ENCODE results near the gene GDPD5.

Gene GDPD5

DNA sequence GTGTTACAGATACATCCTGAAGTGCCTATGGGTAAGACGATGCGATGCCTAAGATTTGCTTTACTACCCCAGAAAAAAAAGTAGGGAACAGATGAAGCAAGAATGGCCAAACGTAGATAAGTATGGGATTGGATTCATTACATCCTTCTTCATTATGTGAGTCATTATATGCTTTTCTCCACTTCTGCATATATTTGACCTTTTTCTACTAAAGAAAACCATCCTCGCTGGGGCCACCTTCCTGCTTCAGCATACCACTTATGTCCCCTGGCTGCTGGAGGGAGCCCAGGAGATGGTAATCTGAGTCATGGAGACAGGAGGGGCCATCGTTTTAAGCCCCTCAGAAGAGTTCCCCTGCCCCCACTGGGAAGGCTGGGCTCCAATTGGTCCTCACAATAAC lies 78.3 kb downstream of the GDPD5 start:
- no peak for TF ChIP-seq ZFP30 (CRISPR knock-in tag; IDR thresholded peaks at IDR 0.05)
- no peak for TF ChIP-seq SNAI2 (CRISPR knock-in tag; IDR thresholded peaks at IDR 0.05)
- no peak for TF ChIP-seq PPARA (CRISPR knock-in tag; IDR thresholded peaks at IDR 0.05; ENCODE audit: borderline replicate concordance)
- TF ChIP-seq ZNF70 (CRISPR knock-in tag; IDR thresholded peaks at IDR 0.05) = no peak
- TF ChIP-seq, protein P1, sequence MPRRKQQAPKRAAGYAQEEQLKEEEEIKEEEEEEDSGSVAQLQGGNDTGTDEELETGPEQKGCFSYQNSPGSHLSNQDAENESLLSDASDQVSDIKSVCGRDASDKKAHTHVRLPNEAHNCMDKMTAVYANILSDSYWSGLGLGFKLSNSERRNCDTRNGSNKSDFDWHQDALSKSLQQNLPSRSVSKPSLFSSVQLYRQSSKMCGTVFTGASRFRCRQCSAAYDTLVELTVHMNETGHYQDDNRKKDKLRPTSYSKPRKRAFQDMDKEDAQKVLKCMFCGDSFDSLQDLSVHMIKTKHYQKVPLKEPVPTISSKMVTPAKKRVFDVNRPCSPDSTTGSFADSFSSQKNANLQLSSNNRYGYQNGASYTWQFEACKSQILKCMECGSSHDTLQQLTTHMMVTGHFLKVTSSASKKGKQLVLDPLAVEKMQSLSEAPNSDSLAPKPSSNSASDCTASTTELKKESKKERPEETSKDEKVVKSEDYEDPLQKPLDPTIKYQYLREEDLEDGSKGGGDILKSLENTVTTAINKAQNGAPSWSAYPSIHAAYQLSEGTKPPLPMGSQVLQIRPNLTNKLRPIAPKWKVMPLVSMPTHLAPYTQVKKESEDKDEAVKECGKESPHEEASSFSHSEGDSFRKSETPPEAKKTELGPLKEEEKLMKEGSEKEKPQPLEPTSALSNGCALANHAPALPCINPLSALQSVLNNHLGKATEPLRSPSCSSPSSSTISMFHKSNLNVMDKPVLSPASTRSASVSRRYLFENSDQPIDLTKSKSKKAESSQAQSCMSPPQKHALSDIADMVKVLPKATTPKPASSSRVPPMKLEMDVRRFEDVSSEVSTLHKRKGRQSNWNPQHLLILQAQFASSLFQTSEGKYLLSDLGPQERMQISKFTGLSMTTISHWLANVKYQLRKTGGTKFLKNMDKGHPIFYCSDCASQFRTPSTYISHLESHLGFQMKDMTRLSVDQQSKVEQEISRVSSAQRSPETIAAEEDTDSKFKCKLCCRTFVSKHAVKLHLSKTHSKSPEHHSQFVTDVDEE (CRISPR knock-in tag; IDR thresholded peaks at IDR 0.05) = no peak
- no peak for TF ChIP-seq ESRRG (CRISPR knock-in tag; IDR thresholded peaks at IDR 0.05)
- no peak for TF ChIP-seq ISL1 (CRISPR knock-in tag; IDR thresholded peaks at IDR 0.05)
- TF ChIP-seq TCF4 (CRISPR knock-in tag; IDR thresholded peaks at IDR 0.05; ENCODE audit: borderline replicate concordance) = no peak
- no peak for TF ChIP-seq TOX (CRISPR knock-in tag; IDR thresholded peaks at IDR 0.05; ENCODE audit: borderline replicate concordance)
- no peak for TF ChIP-seq BACH2 (CRISPR knock-in tag; IDR thresholded peaks at IDR 0.05; ENCODE audit: borderline replicate concordance)
- TF ChIP-seq ZFP3 (CRISPR knock-in tag; IDR thresholded peaks at IDR 0.05) = no peak
- TF ChIP-seq, protein P2, sequence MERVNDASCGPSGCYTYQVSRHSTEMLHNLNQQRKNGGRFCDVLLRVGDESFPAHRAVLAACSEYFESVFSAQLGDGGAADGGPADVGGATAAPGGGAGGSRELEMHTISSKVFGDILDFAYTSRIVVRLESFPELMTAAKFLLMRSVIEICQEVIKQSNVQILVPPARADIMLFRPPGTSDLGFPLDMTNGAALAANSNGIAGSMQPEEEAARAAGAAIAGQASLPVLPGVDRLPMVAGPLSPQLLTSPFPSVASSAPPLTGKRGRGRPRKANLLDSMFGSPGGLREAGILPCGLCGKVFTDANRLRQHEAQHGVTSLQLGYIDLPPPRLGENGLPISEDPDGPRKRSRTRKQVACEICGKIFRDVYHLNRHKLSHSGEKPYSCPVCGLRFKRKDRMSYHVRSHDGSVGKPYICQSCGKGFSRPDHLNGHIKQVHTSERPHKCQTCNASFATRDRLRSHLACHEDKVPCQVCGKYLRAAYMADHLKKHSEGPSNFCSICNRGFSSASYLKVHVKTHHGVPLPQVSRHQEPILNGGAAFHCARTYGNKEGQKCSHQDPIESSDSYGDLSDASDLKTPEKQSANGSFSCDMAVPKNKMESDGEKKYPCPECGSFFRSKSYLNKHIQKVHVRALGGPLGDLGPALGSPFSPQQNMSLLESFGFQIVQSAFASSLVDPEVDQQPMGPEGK (CRISPR knock-in tag; IDR thresholded peaks at IDR 0.05; ENCODE audit: borderline replicate concordance) = no peak
- TF ChIP-seq ZNF8 (CRISPR knock-in tag; IDR thresholded peaks at IDR 0.05) = no peak
- no peak for TF ChIP-seq GLIS3 (CRISPR knock-in tag; IDR thresholded peaks at IDR 0.05)
- TF ChIP-seq, protein P3, sequence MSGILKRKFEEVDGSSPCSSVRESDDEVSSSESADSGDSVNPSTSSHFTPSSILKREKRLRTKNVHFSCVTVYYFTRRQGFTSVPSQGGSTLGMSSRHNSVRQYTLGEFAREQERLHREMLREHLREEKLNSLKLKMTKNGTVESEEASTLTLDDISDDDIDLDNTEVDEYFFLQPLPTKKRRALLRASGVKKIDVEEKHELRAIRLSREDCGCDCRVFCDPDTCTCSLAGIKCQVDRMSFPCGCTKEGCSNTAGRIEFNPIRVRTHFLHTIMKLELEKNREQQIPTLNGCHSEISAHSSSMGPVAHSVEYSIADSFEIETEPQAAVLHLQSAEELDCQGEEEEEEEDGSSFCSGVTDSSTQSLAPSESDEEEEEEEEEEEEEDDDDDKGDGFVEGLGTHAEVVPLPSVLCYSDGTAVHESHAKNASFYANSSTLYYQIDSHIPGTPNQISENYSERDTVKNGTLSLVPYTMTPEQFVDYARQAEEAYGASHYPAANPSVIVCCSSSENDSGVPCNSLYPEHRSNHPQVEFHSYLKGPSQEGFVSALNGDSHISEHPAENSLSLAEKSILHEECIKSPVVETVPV (CRISPR knock-in tag; IDR thresholded peaks at IDR 0.05) = no peak
- TF ChIP-seq, protein P4, sequence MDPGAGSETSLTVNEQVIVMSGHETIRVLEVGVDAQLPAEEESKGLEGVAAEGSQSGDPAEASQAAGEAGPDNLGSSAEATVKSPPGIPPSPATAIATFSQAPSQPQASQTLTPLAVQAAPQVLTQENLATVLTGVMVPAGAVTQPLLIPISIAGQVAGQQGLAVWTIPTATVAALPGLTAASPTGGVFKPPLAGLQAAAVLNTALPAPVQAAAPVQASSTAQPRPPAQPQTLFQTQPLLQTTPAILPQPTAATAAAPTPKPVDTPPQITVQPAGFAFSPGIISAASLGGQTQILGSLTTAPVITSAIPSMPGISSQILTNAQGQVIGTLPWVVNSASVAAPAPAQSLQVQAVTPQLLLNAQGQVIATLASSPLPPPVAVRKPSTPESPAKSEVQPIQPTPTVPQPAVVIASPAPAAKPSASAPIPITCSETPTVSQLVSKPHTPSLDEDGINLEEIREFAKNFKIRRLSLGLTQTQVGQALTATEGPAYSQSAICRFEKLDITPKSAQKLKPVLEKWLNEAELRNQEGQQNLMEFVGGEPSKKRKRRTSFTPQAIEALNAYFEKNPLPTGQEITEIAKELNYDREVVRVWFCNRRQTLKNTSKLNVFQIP (CRISPR knock-in tag; IDR thresholded peaks at IDR 0.05; ENCODE audit: borderline replicate concordance, low read depth) = no peak
- no peak for TF ChIP-seq CSDC2 (CRISPR knock-in tag; IDR thresholded peaks at IDR 0.05)
- TF ChIP-seq RARB (CRISPR knock-in tag; IDR thresholded peaks at IDR 0.05) = no peak
- TF ChIP-seq ZC3H10 (CRISPR knock-in tag; IDR thresholded peaks at IDR 0.05) = no peak
- ATAC-seq = no peak

DNA sequence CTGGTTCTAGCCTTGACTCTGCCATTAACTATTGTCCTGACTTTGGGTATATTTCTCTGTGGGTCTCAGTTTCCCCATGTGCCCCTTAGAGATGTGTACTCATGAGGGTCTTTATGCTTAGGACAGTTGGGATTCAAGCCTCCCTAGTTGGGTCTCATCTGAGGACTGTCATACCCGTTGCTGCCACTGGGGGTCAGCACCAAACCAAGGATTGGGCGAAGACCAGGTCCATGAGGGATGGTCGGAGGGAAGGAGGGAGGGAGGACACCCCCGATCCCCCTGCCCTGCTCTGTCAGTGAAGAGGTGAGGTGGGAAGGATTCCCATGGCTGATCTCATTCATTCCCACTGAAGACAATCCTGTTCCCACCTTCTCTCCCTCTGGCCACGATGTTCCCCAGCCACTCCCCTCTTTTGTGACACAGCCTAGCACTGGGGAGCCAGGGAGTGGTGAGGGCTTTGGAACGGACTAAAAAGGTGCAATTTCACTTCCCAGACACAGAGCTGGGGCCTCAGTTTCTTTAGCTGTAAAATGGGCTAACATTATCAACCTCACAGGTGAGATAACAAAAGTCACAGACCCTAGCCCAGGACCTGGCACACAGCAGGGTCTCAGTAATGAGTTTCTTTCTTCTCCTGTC lies 80.3 kb downstream of the GDPD5 start:
- ATAC-seq = peak; percentile 90
- TF ChIP-seq TCF4 (CRISPR knock-in tag; IDR thresholded peaks at IDR 0.05; ENCODE audit: borderline replicate concordance) = no peak
- TF ChIP-seq ZFP3 (CRISPR knock-in tag; IDR thresholded peaks at IDR 0.05) = no peak
- TF ChIP-seq TOX (CRISPR knock-in tag; IDR thresholded peaks at IDR 0.05; ENCODE audit: borderline replicate concordance) = no peak
- TF ChIP-seq, protein P3 (CRISPR knock-in tag; IDR thresholded peaks at IDR 0.05) = no peak
- TF ChIP-seq SNAI2 (CRISPR knock-in tag; IDR thresholded peaks at IDR 0.05) = no peak

DNA sequence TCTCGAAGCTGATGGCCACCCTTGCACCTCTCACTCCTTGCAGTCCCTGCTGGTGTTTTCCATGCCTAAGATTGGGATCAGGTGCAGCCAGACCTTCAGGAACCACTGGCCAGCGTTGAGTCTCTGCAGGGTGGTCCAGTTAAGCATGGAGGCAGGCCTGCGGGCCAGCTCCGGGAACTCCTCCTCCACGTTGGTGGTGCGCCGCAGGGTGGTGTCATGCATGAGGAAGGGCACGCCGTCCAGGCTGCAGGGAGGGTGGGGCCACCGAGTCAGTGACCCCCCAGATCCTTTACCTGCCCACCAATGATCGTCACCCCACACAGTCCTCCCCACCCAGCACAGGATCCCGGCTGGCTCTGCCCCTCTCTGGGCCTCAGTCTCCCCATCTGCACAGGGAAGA lies 82.7 kb downstream of the GDPD5 start:
- ATAC-seq = no peak
- no peak for TF ChIP-seq SNAI2 (CRISPR knock-in tag; IDR thresholded peaks at IDR 0.05)
- TF ChIP-seq, protein P5, sequence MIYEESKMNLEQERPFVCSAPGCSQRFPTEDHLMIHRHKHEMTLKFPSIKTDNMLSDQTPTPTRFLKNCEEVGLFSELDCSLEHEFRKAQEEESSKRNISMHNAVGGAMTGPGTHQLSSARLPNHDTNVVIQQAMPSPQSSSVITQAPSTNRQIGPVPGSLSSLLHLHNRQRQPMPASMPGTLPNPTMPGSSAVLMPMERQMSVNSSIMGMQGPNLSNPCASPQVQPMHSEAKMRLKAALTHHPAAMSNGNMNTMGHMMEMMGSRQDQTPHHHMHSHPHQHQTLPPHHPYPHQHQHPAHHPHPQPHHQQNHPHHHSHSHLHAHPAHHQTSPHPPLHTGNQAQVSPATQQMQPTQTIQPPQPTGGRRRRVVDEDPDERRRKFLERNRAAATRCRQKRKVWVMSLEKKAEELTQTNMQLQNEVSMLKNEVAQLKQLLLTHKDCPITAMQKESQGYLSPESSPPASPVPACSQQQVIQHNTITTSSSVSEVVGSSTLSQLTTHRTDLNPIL (CRISPR knock-in tag; IDR thresholded peaks at IDR 0.05; ENCODE audit: low read depth) = no peak
- TF ChIP-seq ZC3H10 (CRISPR knock-in tag; IDR thresholded peaks at IDR 0.05) = no peak
- TF ChIP-seq ZFP30 (CRISPR knock-in tag; IDR thresholded peaks at IDR 0.05) = no peak
- TF ChIP-seq, protein P4 (CRISPR knock-in tag; IDR thresholded peaks at IDR 0.05; ENCODE audit: borderline replicate concordance, low read depth) = no peak
- TF ChIP-seq, protein P3 (CRISPR knock-in tag; IDR thresholded peaks at IDR 0.05) = no peak
- TF ChIP-seq, protein P2 (CRISPR knock-in tag; IDR thresholded peaks at IDR 0.05; ENCODE audit: borderline replicate concordance) = no peak
- no peak for TF ChIP-seq BACH2 (CRISPR knock-in tag; IDR thresholded peaks at IDR 0.05; ENCODE audit: borderline replicate concordance)
- TF ChIP-seq ZNF8 (CRISPR knock-in tag; IDR thresholded peaks at IDR 0.05) = no peak
